ENCODE results near the gene VMP1.
A peak's percentile ranks its signal among the peaks of the same experiment; 100 is the strongest.
"Not testable (repeated sequence)": the region's sequence is repeated elsewhere in the genome, so short reads cannot be mapped to it uniquely, and the experiment has no call there.

Gene VMP1

DNA sequence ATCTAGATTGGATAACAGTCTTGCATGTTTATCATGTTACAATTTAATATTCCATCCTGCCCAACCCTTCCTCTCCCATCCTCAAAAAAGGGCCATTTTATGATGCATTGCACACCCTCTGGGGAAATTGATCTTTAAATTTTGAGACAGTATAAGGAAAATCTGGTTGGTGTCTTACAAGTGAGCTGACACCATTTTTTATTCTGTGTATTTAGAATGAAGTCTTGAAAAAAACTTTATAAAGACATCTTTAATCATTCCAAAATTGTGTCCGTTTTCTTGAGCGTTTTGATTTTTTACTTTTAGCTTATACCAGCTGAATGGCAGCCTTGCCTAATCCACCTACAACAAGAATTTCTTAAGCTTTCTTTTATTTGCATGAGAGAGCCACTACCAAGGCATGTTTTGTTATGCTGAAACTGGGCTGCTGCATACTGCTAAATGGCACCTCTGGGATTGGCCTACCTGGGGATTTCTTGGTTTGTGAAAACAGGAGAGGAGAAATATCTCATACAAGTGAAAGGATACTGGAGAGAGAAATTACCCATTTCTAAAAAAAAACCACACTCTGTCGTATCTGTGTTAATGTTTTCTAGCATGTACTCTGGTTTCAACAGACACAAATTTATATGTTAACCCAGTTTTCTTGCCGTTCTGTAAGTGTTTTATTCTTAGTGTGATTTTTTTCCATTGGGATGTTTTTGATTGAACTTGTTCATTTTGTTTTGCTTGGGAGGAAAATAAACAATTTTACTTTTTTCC is 133.1 kb downstream of the VMP1 start:
- DNase-seq (ENCODE audit: low read depth in 3 of 3): no peak

DNA sequence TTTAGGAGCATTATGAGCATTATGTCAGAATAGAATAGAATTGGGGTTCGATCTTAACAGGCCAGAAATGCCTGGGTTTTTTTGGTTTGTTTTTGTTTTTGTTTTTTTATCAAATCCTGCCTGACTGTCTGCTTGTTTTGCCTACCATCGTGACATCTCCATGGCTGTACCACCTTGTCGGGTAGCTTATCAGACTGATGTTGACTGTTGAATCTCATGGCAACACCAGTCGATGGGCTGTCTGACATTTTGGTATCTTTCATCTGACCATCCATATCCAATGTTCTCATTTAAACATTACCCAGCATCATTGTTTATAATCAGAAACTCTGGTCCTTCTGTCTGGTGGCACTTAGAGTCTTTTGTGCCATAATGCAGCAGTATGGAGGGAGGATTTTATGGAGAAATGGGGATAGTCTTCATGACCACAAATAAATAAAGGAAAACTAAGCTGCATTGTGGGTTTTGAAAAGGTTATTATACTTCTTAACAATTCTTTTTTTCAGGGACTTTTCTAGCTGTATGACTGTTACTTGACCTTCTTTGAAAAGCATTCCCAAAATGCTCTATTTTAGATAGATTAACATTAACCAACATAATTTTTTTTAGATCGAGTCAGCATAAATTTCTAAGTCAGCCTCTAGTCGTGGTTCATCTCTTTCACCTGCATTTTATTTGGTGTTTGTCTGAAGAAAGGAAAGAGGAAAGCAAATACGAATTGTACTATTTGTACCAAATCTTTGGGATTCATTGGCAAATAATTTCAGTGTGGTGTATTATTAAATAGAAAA is 133.8 kb downstream of the VMP1 start:
- DNase-seq (ENCODE audit: low read depth in 3 of 3): not testable (repeated sequence)

DNA sequence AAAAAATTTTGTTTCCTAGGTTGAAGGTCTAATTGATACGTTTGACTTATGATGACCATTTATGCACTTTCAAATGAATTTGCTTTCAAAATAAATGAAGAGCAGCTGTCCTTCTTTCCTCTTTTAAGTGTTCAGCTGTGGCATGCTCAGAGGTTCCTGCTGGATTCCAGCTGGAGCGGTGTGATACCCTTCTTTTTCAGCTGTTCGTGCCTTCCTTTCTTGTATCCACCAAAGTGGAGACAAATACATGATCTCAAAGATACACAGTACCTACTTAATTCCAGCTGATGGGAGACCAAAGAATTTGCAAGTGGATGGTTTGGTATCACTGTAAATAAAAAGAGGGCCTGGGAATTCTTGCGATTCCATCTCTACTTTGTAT is 134.4 kb downstream of the VMP1 start:
- not testable (repeated sequence) for DNase-seq (ENCODE audit: low read depth in 3 of 3)

DNA sequence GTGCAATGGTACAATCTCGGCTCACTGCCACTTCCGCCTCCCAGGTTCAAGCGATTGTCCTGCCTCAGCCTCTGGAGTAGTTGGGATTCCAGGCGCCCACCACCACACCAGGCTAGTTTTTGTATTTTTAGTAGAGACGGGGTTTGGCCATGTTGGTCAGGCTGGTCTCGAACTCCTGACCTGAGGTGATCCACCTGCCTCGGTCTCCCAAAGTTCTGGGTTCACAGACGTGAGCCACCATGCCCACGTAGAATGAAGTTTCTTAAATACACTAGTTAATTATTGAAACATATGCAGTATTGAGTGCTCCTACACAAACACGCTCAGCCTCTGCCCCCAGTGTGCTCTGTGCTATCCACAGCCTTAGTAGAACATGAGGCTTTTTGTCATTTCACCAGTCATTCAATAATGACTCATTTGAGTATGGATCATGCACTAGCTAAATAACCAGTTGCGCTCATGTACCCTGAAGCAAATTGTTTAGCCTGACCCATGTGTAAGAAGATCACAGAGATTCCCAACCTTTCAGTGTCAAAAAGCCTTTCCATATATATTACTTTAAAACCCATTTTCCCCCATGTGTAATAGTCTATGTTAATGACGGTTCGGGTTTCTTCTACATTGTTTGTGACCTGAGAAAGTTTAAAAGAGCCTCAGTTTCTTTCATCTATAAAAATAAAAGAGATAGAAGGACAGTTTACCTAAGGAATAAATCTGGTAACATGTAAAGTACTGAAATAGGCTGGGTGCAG is 135.6 kb downstream of the VMP1 start:
- DNase-seq (ENCODE audit: low read depth in 3 of 3): peak in 2 of 3 experiments; percentile 63 to 66

DNA sequence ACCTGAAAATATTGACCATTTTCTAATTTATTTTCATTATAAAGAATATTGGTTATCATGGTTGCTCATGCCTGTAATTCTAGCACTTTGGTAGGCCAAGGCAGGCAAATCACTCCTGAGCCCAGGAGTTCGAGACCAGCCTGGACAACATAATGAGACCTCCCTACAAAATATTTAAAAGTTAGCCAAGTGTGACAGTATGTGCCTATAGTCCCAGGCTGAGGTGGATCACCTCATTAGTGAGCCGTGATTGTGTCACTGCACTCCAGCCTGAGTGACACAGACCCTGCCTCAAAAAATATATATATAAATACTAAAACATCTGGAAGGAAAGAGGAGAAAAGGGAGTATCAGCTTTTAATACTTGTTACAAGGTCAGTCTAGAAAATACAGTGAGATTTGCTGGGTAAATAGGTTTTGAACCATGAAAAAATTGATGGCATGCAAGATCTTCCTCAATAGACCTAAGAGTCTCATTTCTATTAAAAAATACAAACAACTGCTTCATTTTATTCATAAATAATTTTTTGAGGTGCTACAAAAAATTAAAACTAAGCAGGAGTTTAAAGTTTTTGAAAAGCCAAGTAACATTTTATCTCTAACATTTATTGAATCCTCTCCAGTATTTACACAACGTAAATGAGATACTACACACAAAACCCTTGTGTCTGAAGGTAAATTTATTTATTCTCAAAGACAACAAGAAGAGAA is 137.6 kb downstream of the VMP1 start:
- no peak for DNase-seq (ENCODE audit: low read depth in 3 of 3)

DNA sequence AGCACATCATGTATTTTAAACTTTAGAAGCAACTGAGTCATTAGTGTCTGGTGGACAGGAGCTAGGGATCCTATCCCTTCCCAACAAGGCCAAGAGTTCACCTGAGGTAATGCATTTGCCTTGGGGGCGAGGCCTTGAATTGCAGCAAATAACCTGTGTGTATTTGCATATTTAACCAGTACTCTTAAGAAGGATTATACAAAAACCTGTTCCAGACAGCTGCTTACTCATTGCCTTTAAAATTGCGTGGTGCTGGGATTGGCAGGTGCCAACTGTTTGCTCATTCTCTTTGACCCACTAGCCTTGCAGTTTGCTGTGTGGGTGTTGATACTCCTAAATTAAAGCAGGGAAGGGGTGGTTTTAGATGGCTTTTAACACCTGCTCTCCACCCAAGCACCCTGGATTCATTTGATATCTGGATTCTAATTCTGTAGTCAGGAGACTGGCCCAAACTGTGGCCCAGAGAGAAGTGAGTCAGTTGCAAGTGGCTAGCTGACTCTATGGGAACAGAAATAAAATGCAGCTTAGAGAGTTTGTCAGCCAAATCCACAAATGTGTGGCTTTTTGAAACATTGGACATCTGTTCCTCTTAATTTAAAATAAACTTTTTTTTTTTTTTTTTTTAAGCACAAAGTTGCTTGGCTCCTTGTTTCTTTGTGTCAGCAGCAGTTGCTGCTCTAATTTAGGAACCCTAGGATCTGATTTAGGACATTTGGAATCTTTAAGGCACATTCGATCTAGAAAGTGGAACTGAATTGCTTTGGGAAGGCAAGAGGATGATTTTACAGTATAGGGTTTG is 138.3 kb downstream of the VMP1 start:
- no peak for DNase-seq (ENCODE audit: low read depth in 3 of 3)

DNA sequence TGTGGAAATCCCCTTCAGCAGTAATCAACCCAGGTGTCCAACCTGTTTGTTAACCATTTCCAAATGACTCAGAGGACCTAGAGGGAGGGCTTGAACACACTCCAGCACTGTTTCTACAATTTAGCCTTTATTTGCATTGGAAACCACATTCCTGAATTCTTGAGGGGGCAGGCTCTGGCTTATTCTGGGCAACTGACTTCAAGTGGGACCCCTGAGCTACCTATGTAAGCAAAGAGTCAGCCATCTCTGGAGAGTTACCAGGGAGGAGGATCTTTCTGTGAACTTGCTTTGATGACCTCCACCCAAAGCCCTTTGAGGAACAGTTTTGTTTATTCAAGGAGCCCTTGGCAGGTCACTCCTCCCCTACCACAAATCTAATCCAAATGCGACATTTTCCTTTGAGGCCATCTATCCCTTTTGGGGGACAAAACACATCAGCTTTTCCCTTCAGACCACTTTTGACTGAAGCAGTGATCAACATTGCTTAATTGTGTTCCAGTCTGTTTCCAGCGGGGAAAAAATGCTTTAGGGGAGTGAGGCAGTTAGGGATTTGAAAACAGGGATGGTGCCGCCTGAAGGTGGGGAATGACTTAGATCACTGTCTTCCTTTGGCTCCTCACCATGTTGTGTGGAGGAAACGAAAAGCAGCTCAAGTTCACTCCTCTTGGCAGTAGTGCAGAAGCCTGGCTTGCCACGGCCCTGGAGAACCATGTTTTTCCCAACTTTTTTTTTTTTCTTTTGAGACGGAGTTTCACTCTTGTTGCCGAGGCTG is 139.1 kb downstream of the VMP1 start:
- no peak for DNase-seq (ENCODE audit: low read depth in 3 of 3)

DNA sequence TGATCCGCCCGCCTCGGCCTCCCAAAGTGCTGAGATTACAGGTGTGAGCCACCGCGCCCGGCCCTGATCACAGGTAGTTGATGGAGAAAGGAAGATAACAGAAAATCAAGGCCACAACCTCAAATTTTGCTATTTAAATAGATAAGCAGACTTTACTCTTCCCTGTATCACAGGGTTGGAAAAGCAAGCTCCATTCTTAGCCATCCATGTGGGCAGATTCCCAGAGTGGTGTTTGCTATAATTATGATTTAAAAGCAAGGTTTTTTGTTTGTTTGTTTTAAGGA is 140.9 kb downstream of the VMP1 start:
- no peak for DNase-seq (ENCODE audit: low read depth in 3 of 3)

DNA sequence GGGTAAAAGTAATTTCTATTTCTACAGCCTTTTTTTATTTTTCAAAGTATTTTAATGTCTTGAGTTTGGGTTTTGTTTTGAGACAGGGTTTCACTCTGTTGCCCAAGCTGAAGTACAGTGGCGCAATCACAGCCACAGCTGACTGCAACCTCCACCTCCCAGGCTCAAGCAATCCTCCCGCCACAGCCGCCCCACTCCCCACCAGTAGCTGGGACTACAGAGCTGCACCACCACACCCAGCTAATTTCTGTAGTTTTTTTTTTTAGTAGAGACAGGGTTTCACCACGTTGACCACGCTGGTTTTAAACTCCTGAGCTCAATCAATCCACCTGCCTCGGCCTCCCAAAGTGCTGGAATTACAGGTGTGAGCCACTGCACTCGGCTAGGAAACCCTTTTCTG is 141.3 kb downstream of the VMP1 start:
- DNase-seq (ENCODE audit: low read depth in 3 of 3): no peak

DNA sequence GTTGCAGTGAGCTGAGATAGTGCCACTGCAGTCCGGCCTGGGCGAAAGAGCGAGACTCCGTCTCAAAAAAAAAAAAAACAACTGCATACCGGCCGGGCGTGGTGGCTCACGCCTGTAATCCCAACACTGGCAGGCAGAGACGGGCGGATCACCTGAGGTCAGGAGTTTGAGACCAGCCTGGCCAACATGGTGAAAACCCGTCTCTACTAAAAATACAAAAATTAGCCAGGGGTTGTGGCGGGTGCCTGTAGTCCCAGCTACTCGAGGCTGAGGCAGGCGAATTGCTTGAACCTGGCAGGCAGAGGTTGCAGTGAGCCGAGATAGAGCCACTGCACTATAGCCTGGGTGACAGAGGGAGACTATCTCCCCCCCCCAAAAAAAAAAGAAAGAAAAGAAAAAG is 142.9 kb downstream of the VMP1 start:
- not testable (repeated sequence) for DNase-seq (ENCODE audit: low read depth in 3 of 3)

DNA sequence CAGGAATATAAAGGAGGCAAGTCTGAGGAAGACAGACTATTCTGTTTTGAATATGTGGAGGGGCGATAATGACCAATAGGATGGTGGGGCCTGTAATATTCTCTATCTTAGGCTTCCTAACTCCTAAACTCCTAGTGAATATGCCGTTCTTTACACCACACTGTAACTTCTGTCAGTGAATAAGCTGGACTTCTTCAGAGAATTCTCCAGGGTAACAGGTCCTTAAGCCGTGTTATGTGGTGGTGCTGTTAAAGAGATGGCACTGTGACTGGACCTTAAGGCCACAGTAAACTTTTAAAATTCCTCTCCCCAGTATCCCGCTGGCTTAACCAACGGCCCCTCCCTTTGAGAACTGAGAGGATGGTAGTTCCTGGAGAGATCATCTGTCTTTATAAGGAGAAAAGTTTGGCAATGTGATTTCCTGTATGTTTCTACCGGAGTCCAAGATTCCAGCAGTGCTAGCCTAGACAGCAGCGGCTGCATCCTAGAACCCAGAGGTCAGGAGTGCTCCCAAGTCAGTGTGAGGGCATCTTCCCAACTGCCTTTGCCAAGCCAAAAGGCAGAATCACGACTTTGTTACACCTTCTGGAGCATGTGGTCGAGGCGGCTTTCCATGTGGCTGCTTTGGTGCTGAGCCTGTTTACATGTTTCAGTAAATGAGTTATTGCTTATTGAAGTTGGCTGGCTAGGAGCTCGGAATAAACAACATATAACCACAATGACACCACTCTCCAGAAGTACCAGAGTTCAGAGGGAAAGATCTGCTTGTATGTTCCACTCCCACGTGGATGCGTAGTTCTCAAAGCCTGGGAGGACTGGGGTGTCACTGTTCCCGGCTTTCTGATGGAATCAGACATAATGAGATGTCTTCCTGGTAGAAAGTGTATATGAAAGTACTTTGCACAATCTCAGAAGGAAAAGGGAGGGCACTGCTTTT is 144.3 kb downstream of the VMP1 start:
- DNase-seq (ENCODE audit: low read depth in 3 of 3): no peak

DNA sequence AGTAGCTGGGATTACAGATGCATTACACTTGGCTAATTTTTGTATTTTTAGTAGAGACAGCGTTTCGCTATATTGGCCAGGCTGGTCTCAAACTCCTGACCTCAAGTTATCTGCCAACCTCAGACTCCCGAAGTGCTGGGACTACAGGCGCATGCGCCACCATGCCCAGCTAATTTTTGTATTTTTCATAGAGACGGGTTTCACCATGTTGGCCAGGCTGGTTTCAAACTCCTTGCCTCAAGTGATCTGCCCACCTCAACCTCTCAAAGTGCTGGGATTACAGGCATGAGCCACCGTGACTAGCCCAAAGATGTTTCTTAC is 145.4 kb downstream of the VMP1 start:
- DNase-seq (ENCODE audit: low read depth in 3 of 3): not testable (repeated sequence)

DNA sequence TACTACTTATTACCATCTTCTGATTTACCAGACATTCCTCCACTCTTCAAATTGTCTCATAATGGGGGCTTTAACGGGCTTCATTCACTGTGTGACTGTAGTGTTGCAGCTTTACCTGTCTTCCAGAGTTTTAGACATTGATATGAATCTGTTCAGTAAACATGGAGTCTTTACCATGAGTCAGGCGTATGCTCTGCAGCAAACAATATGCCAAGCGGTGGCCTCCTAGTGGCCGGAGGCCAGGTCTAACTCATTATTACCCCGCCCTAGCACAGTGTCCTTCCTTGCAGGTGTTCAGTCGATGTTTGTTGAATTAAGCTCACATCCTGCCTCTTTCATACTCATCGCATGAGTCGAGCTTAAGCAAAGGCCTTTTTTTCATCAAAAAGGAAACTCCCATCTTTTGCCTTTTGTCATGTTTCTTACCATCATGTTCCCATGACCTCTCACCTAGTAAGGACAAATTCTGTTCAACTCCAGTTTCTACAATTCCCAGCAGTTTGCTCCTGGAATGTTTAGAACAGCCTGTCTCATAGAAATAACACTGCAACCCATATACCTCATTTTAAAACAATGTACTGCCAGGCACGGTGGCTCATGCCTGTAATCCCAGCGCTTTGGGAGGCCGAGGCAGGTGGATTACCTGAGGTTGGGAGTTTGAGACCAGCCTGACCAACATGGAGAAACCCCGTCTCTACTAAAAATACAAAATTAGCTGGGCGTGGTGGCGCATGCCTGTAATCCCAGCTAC is 145.9 kb downstream of the VMP1 start:
- DNase-seq (ENCODE audit: low read depth in 3 of 3): no peak

DNA sequence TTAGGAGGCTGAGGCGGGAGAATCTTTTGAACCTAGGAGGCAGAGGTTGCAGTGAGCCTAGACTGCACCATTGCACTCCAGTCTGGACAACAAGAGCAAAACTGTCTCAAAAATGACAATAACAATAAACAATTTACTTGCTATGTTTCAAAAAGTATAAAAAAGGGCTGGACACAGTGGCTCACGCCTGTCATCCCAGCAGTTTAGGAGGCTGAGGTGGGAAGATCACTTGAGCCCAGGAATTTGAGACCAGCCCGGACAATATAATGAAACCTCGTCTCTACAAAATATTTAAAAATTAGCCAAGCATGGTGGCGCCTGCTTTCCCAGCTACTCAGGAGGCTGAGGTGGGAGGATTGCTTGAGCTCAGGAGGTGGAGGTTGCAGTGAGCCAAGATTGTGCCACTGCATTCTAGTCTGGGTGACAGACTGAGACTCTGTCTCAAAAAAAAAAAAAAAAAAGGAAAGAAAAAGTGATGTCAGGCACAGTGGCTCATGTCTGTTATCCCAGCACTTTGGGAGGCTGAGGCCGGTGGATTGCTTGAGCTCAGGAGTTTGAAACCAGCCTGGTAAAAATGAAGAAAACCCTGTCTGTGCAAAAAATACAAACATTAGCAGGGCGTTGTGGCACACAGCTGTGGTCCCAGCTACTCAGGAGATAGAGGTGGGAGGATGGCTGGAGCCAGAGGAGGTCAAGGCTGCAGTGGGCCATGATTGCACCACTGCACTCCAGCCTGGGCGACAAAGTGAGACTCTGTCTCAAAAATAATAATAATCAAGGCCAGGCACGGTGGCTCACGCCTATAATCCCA is 146.7 kb downstream of the VMP1 start:
- DNase-seq (ENCODE audit: low read depth in 3 of 3): not testable (repeated sequence)

DNA sequence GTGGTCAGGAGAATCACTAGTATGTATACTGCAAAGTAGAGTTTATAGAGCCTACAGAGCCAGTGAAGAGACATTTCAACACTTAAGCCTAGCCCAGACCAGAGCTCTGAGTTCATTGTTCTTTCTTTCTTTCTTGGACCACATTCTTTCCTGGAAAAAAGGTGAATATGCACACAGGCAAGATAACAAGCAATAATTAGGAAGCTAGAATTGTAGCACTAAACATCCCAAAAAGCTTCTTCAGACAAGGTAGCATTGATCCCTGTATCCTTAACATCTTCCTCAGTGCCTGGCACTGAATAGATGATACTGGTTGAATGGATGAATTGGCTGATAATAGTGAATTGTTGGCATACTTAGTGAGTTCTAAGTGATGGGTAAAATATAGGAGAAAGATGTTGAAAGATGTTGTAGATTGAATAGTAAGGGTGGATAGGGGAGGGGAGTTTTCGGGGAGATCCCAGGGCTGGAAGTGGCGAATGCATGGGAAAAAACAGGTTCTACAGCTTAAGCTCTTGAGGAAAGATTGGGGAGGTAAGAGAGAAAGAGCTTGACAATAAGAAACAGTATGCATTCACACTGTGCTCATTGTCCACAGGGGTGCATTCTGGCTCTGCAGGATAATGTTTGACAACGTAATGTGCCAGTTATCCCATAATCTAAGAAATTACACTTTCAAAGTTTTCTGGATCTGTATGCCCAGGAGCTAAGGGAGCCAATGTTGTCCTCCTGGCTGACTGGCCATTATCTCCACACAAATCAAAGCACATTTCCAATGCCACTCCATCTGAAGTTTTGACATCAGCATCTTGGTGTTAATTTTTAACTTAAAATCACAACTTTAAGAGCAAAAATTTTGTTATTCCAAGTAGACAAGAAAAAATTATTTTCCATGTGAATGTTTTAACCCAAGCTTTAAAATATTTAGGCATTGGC is 149.7 kb downstream of the VMP1 start:
- DNase-seq (ENCODE audit: low read depth in 3 of 3): no peak

DNA sequence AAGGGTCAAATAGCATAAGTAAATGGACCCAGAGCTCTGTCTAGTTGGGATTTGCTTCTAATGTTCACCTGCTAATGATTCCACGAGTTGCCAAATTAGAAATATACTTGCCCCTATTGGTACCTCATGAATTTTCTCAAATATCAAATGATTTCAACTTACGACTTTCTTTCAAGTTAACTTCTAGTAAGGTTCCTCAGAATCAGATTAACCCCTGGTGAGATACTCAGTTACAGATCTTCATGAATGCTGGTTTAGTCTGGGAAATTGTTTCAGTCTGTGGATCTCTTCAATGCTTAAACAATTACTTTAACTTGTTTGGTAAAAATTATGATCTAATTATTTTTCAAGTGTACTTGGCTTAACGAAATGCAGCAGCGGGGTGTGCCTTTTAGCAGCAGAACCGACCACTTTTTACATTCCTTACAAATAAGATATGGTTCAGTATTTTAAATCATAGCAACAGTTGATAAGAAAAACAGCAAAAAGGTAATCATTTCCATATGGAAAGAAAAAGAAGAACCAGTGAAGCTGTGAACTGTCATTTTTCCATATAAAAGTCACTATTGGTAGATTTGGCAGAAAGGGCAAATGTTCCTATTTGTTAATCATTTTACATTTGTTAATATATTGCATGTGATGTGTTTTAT is 150.8 kb downstream of the VMP1 start:
- no peak for DNase-seq (ENCODE audit: low read depth in 3 of 3)
